ENCODE data around the gene DDAH1.

- TF ChIP-seq POLR2A (IDR thresholded peaks at IDR 0.05) (no peak), CTCF (IDR thresholded peaks at IDR 0.05) (no peak), POLR2AphosphoS5 (IDR thresholded peaks at IDR 0.05) (no peak)
Observed at GRCh38 chr1:85318217-85318616, 146.7 kb downstream of the DDAH1 start.

Measured in breast epithelium (tissue), 3 donors.